HG02588 (cell line): Measurements from ENCODE around the gene PEX14.

Experiments
- ATAC-seq: cut with Tn5 transposase; IDR thresholded peaks from one replicate; pipeline ENCODE4 v1.9.1; 2021; ENCODE audit warnings: mild to moderate bottlenecking, moderate library complexity; ENCODE audit not compliant: unreplicated experiment

The PEX14 gene

GRCh38 chr1:10540277-10541005, 65.7 kb downstream of the PEX14 start:
- ATAC-seq = no peak

GRCh38 chr1:10541286-10541685, 66.5 kb downstream of the PEX14 start:
- no peak for ATAC-seq

- no peak for ATAC-seq
These were observed 69.5 kb downstream of the PEX14 start for GRCh38 chr1:10544239-10544638.

- no peak for ATAC-seq
These were observed 72.1 kb downstream of the PEX14 start for GRCh38 chr1:10546896-10547295.

GRCh38 chr1:10549904-10550664, 75.3 kb downstream of the PEX14 start:
- ATAC-seq = no peak

GRCh38 chr1:10553118-10553517, 78.4 kb downstream of the PEX14 start:
- no peak for ATAC-seq

GRCh38 chr1:10555635-10556429, 81.1 kb downstream of the PEX14 start:
- no peak for ATAC-seq

- ATAC-seq = no peak
These were observed 81.8 kb downstream of the PEX14 start for GRCh38 chr1:10556430-10557005.

GRCh38 chr1:10557714-10558113, 83.0 kb downstream of the PEX14 start:
- no peak for ATAC-seq

- ATAC-seq = no peak
These were observed 84.6 kb downstream of the PEX14 start for GRCh38 chr1:10559386-10559785.

GRCh38 chr1:10561497-10561896, 86.7 kb downstream of the PEX14 start:
- no peak for ATAC-seq

GRCh38 chr1:10561955-10562354, 87.2 kb downstream of the PEX14 start:
- ATAC-seq = no peak

GRCh38 chr1:10564063-10564462, 89.3 kb downstream of the PEX14 start:
- ATAC-seq = no peak

- no peak for ATAC-seq
These were observed 94.8 kb downstream of the PEX14 start for GRCh38 chr1:10569531-10569930.

- no peak for ATAC-seq
These were observed 100.9 kb downstream of the PEX14 start for GRCh38 chr1:10575616-10576015.

- ATAC-seq = no peak
These were observed 103.3 kb downstream of the PEX14 start for GRCh38 chr1:10578070-10578469.

GRCh38 chr1:10583641-10584040, 108.9 kb downstream of the PEX14 start:
- no peak for ATAC-seq

- ATAC-seq = no peak
These were observed 110.5 kb downstream of the PEX14 start for GRCh38 chr1:10585242-10585641.

GRCh38 chr1:10586125-10586524, 111.4 kb downstream of the PEX14 start:
- ATAC-seq = no peak

GRCh38 chr1:10588640-10589039, 113.9 kb downstream of the PEX14 start:
- ATAC-seq = no peak

- no peak for ATAC-seq
These were observed 114.3 kb downstream of the PEX14 start for GRCh38 chr1:10589074-10589473.
